ENCODE results near the gene PRR36.

DNA sequence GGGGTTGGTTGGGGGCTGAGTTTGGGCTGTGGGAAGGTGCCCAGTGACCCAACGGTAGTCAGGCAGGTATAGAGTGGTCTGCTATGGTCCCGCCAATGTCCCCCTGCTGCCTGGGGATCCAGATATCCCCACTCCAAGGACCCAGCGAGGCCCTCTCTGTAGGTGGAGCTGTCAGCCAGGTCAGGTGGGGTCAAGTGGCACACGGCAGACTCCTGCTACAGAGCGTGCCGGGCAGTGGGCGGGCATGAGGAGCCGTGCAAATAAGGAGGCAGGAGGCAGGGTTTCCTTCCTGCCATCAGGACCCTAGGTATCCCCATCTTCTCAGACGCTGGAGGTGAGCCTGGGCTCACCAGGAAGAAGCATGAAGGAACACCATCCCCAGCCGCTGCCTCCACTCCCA is 29.2 kb downstream of the PRR36 start:
- TF ChIP-seq, protein P1, sequence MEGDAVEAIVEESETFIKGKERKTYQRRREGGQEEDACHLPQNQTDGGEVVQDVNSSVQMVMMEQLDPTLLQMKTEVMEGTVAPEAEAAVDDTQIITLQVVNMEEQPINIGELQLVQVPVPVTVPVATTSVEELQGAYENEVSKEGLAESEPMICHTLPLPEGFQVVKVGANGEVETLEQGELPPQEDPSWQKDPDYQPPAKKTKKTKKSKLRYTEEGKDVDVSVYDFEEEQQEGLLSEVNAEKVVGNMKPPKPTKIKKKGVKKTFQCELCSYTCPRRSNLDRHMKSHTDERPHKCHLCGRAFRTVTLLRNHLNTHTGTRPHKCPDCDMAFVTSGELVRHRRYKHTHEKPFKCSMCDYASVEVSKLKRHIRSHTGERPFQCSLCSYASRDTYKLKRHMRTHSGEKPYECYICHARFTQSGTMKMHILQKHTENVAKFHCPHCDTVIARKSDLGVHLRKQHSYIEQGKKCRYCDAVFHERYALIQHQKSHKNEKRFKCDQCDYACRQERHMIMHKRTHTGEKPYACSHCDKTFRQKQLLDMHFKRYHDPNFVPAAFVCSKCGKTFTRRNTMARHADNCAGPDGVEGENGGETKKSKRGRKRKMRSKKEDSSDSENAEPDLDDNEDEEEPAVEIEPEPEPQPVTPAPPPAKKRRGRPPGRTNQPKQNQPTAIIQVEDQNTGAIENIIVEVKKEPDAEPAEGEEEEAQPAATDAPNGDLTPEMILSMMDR (IDR thresholded peaks at IDR 0.05; ENCODE audit: insufficient read depth, low read length): no peak
- no peak for TF ChIP-seq POLR2AphosphoS5 (IDR thresholded peaks at IDR 0.05; ENCODE audit: low read depth)
- no peak for TF ChIP-seq REST (IDR thresholded peaks at IDR 0.05; ENCODE audit: insufficient replicate concordance, low read depth)
- TF ChIP-seq GABPA (IDR thresholded peaks at IDR 0.05; ENCODE audit: low read depth): no peak
- TF ChIP-seq SPI1 (IDR thresholded peaks at IDR 0.05; ENCODE audit: borderline replicate concordance, low read depth): no peak
